Astrocyte of the spinal cord (primary cell): ENCODE results near the gene CDT1.

Source experiments
- DNase-seq: peaks from one replicate; pipeline ENCODE4 v3.0.0; 2011; ENCODE audit warnings: low read depth, low spot score
- H3K4me3 ChIP-seq: 2 replicates; pipeline ENCODE4 v1.5.1; 2011; ENCODE audit warnings: low read depth, mild to moderate bottlenecking, low read length, moderate library complexity
- in situ Hi-C: cut with HindIII; loops from 2 replicates; pipeline ENCODE4 v1.10.0; 2017; ENCODE audit warnings: low sequenced_read_pairs
- TF ChIP-seq, protein P1 (sequence below): IDR thresholded peaks from 2 replicates; pipeline ENCODE4 v1.5.1; 2012; ENCODE audit warnings: low read depth, mild to moderate bottlenecking, low read length, inconsistent platforms

The CDT1 gene

DNA sequence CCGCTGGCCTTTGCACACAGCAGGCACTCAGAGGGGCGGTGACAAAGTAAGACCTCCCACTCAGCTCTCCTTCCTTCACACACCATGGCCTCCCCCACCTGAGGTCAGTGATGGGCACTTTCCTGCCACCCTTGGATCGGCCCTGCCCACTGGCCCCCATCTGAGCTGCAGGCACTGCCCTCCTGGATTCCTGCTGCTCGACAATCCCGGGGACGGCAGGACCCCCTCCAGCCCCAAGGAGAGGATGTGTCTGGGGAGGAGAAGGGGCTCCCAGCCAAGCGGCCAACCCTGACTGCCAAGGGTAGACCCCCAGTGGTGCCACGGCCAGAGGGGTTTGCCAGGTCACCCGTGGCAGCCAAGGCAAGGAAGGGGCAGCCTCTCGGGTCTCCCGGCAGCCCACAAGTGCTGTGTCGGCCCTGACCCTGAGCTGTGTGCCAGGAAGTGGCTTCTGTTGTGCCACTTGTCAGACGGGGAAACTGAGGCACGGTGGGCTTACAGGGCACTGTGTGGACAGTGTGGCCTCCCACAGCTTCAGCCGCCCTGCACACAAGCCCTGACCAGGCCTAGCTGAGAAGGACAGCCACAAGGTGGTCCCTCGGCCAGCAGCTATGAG, 41.2 kb upstream of the CDT1 start:
- in situ Hi-C loops = no loop called here

DNA sequence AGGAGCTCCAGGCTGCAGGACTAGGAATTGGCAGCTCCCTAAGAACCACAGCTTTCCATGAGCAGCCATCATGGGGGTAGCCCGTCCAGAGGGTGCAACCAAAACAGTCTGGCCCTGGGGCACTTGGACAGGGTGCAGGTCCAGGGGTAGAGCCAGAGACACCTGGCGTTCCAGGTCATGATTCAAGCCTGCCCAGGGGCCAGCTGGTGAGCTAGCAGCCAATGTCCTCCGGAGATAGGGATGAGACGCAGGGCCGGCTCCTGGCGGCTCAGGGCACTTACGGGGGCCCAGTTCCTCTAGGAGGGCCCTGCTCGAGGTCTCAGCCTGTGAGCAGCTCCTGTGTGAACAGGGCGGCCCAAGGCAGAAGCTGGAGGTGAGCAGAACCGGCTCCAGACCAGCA, 40.6 kb upstream of the CDT1 start:
- in situ Hi-C loops = no loop called here
- no peak overlapping the region for H3K4me3 ChIP-seq
- no peak for DNase-seq
- TF ChIP-seq, protein P1, sequence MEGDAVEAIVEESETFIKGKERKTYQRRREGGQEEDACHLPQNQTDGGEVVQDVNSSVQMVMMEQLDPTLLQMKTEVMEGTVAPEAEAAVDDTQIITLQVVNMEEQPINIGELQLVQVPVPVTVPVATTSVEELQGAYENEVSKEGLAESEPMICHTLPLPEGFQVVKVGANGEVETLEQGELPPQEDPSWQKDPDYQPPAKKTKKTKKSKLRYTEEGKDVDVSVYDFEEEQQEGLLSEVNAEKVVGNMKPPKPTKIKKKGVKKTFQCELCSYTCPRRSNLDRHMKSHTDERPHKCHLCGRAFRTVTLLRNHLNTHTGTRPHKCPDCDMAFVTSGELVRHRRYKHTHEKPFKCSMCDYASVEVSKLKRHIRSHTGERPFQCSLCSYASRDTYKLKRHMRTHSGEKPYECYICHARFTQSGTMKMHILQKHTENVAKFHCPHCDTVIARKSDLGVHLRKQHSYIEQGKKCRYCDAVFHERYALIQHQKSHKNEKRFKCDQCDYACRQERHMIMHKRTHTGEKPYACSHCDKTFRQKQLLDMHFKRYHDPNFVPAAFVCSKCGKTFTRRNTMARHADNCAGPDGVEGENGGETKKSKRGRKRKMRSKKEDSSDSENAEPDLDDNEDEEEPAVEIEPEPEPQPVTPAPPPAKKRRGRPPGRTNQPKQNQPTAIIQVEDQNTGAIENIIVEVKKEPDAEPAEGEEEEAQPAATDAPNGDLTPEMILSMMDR = no peak

More for the DNA sequence above, 41.2 kb upstream of the CDT1 start:
- no peak for DNase-seq
- H3K4me3 ChIP-seq = no peak overlapping the region
- TF ChIP-seq, protein P1 = no peak

DNA sequence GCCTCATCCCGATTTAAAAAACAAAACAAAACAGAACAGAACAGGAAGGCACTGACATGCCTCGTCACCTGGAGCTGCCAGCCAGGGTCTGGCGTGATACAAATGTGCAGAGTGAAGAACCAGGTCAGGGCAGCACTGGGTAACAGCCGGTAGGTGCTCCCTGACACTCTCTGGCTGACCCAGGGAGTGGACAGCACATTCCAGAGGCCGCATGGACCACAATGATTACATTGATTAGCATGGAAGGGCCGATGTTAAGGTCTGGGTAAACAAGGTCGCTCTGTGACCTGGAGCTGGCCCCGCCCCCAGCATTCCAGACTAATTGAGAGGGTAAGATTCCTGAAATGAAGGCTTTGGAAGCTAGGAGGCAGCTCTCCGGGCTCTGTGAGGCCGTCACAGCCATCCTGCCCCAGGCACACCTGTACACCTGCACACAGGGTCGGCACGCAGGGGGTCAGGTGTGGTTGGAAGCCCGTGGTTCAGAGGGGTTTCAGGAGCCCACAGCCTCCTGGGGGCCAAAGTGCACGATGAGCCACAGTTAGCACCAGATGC, 40.0 kb upstream of the CDT1 start:
- in situ Hi-C loops = no loop called here
- TF ChIP-seq, protein P1 = no peak
- no peak for DNase-seq
- no peak overlapping the region for H3K4me3 ChIP-seq

DNA sequence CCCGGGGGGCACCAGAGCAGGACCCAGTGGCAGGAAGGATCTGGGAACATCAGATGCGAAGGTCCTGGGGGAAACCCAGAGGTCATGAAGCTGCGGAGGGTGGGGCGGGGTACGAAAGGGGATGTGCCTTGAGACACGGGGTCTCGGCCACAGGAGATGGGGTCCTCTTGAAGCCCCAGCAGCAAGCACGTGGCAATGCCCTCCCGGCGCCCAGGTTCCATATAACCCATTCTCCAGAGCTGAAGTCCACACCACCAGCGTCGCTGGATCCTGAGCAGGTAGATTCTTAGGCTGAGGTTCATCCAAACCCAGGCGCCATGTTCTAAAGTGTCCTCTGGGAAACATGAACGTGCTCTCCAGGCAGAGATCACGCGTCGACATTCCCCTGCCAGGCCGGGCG, 39.5 kb upstream of the CDT1 start:
- no peak for DNase-seq
- TF ChIP-seq, protein P1 = no peak
- in situ Hi-C loops = no loop called here
- no peak overlapping the region for H3K4me3 ChIP-seq

DNA sequence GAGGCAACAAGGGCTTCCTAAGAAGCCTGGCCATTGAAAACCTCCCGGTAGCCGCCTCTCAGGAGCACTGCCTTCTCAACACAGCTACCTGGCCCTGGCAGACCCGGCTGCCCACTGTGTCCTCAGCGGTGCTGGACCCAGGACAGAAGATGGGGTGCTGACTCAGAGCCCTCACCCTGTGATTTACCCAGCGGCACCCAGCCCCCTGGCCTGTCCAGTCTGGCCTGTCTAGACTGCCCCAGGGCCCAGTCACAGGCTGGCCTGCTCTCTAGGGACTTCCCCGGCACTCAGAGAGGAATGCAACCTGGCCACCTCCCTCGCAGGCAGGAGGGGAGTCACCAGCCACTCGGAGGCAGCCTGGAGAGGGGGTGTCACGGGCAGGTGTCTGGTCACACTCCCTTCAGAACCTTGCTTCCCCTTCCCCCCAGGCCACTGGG, 38.7 kb upstream of the CDT1 start:
- in situ Hi-C loops = no loop called here
- DNase-seq = no peak

DNA sequence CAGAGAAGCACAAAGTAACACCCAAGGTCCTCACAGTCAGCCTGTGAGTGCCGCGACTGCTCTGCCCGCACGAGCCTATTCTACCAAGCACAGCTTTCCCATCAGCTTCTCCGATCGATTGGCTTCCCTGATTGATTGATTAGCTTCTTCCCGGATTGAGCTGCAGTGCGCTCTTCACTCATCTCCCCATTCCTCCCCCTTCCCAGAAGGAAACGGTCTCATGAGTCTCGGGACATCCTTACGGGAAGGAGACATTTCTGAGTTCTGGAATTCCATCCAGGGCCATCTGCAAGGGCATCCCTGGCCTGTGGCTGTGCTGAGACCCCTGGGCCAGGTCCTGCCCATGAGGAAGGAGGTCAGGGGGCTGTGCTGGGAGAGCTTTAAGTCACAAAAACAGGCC, 36.6 kb upstream of the CDT1 start:
- in situ Hi-C loops = no loop called here
- TF ChIP-seq, protein P1 = no peak
- H3K4me3 ChIP-seq = no peak overlapping the region
- DNase-seq = no peak

More for the DNA sequence above, 38.7 kb upstream of the CDT1 start:
- no peak overlapping the region for H3K4me3 ChIP-seq
- TF ChIP-seq, protein P1 = no peak
